Stimulated activated naive CD8-positive, alpha-beta T cell treated with anti-CD3 and anti-CD28 coated beads, Interleukin-15, amount 100 ng/mL, for 72 hours (primary cell): ENCODE data around the gene C19orf53.
A peak's percentile ranks its signal among the peaks of the same experiment; 100 is the strongest.
"Not testable (repeated sequence)": the region's sequence is repeated elsewhere in the genome, so short reads cannot be mapped to it uniquely, and the experiment has no call there.

ENCODE experiments used
- ATAC-seq: fragments of 150-1000 bp; cut with Tn5 transposase; 2 replicates; pipeline ENCODE4 v1.10.0; 2021; ENCODE audit warnings: mild to moderate bottlenecking, moderate library complexity
- DNase-seq, 2 donors: peaks; one replicate each; pipeline ENCODE4 v3.0.0; 2021 to 2022
- H3K27ac Mint-ChIP-seq, 2 donors: one replicate each; pipeline ENCODE4 v1.8.0; 2022; ENCODE audit warnings: mild to moderate bottlenecking in 2 of 2, mixed read lengths in 2 of 2, moderate library complexity in 2 of 2
- H3K27me3 Mint-ChIP-seq: one replicate; pipeline ENCODE4 v1.8.0; 2022; ENCODE audit warnings: mixed read lengths
- H3K4me1 Mint-ChIP-seq: one replicate; pipeline ENCODE4 v1.8.0; 2022; ENCODE audit warnings: mild to moderate bottlenecking, mixed read lengths
- H3K4me3 Mint-ChIP-seq, 2 donors: one replicate each; pipeline ENCODE4 v1.8.0; 2022; ENCODE audit warnings: mild to moderate bottlenecking in 2 of 2, mixed read lengths in 2 of 2, moderate library complexity in 1 of 2
- H3K9me3 Mint-ChIP-seq, 2 donors: one replicate each; pipeline ENCODE4 v1.8.0; 2022; ENCODE audit warnings: mixed read lengths in 2 of 2

C19orf53 gene

DNA sequence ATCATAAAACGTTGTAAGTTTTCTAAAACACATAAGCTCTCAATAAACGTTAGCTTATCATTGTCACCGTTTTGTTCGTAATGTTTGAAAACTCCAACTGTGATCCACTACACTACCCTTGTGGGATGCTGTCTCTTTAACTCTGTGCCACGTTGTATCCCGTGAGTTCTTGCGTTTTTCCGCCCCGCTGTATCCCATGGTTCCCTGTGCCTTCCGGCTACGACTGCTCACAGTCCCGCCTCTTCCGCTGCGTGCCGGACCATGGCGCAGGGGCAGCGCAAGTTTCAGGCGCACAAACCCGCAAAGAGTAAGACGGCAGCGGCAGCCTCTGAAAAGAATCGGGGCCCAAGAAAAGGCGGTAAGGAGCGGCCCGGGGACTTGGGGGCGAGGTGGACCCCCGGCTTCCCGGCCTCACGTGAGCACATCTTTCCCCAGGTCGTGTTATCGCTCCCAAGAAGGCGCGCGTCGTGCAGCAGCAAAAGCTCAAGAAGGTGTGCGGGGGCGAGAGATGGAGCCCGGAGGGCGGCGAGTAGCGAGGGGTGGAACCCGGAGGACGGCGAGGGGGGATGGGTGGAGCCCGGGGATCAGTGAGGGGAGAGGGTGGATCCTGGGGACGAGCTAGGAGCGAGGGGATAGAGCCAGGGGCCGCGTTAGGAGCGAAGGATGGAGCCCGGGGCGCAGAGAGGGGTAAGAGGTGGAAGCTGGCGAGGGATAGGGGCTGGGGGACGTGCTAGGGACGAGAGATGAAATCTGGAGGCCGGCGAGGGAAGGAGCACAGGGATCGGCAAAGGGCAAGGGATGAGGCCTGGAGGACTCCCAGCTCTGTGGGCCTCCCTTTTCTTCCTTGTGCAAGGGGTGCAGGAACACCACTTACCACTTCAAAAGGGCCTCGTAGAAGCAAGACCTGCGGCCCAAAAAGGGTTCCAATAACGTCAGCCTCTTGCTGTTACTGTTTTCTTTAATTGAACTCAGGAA lies at the start of gene C19orf53:
C19orf53 (plus strand) TSS at position 240 of the 975 bp plus-strand sequence; CDS start at position 262, 22 bp downstream.
- Mint-ChIP-seq H3K4me1 (peaks cover 30% of the 10 kb centered on the region), H3K27me3 (no peaks in the 10 kb centered on the region), H3K4me3 (peak within 1 kb of the TSS; percentile 94 to 99), H3K27ac (peak within 1 kb of the TSS; percentile 96 to 97), H3K9me3 (no peaks in the 10 kb centered on the region)
- ATAC-seq (peak; percentile 100), DNase-seq (peak; percentile 80 to 86)

DNA sequence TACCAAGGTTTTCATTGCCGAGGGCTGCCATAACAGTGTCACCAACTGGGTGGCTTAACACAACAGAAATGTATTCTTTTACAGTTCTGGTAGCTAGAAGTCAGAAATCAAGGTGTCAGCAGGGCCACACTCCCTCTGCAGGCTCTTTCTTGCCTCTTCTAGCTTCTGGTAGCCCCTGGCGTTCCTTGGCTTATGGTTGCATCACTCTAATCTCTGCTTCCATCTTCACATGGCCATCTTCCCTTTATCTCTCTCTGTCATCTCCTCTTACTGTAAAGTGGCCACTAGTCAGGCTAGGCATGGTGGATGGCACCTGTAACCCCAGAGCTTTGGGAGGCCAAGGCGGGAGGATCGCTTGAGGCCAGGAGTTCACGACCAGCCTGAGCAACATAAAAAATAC lies 47.9 kb upstream of the C19orf53 start:
- H3K27ac Mint-ChIP-seq: no peak overlapping the region
- no peaks in the 10 kb centered on the region for H3K27me3 Mint-ChIP-seq
- no peaks in the 10 kb centered on the region for H3K9me3 Mint-ChIP-seq
- peaks cover 20% of the 10 kb centered on the region for H3K4me1 Mint-ChIP-seq
- no peak for DNase-seq
- no peak for ATAC-seq
- H3K4me3 Mint-ChIP-seq: no peak overlapping the region

DNA sequence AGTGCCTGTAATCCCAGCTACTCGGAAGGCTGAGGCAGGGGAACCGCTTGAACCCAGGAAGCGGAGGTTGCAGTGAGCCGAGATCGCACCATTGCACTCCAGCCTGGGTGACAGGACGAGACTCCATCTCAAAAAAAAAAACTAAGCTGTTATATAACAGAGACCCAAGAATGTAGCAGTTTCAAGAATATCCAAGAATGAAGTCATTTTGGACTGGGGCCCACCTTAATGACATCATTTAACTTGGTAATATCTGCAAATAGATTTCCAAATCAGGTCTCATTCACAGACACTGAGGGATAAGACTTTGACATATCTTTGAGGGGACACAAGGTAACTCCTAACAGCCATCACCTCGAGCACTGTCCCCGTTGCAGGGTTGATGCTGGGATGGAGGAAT lies 46.5 kb upstream of the C19orf53 start:
- no peak for ATAC-seq
- H3K9me3 Mint-ChIP-seq: no peaks in the 10 kb centered on the region
- H3K27me3 Mint-ChIP-seq: no peaks in the 10 kb centered on the region
- H3K4me3 Mint-ChIP-seq: no peak overlapping the region
- H3K27ac Mint-ChIP-seq: no peak overlapping the region
- no peak for DNase-seq
- H3K4me1 Mint-ChIP-seq: peaks cover 28% of the 10 kb centered on the region

DNA sequence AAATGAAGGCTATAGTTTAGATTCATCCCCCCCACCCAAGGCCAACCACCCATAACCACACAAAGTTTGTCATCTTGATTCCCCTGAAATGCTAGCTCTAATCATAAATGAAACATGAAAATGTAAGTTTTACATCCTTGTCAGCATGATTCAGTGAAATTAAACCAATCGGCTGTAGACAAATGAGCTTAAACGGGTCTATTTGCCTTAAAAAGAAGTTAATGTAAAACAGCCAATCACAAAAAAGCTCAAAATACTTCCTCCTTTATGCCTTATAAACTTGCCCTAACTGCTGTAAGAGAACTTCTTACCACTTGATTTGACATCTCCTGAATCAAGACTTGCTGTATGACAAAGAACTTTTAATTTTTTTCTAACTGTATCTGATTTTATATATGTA lies 44.4 kb upstream of the C19orf53 start:
- DNase-seq: no peak
- peaks cover 28% of the 10 kb centered on the region for H3K4me1 Mint-ChIP-seq
- no peak for ATAC-seq
- no peaks in the 10 kb centered on the region for H3K9me3 Mint-ChIP-seq
- H3K27ac Mint-ChIP-seq: peak overlapping the region in 1 of 2 donors; percentile 77
- no peaks in the 10 kb centered on the region for H3K27me3 Mint-ChIP-seq
- H3K4me3 Mint-ChIP-seq: peak overlapping the region; percentile 21 to 39

DNA sequence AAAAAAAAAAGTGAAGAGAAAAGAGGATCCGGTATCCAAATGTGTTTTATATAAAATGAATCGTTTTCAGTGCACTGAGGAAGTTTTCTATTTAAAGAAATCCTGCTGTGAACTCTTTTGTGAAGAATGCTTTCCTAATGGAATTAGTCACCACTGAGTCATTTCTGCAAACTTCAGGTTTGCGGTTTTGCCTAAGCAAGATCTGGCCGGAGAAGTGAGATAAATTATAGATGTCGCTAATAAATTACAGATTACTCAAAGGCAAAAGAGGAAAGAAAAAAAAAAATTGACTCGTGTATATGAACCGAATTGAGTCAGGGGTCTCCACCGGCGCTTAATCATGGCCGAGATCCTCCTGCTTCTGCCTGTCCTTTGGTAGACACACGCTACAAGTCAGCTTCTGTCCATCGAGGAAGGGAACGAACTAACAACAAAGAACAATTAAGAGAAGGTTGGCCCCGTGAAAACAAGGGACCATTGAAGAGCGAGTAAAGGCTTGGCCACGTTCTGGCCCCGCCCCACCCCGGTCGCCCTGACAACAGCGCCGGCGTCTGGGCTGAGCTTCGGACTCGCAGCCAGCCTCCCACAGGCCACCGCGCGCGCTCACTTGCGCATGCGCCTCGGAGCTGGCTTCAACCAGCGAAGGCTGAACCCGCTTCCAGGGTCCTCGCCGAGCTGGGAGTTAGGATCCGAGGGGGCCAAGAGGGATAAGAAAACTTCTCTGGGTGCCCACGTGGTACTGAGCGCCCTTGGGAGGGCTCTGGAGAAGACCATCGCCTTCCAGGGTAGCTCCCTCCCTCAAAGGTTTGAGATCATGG lies 42.9 kb upstream of the C19orf53 start:
- H3K27me3 Mint-ChIP-seq: no peaks in the 10 kb centered on the region
- ATAC-seq: peak; percentile 100
- peak overlapping the region; percentile 87 to 93 for H3K4me3 Mint-ChIP-seq
- H3K9me3 Mint-ChIP-seq: no peaks in the 10 kb centered on the region
- H3K27ac Mint-ChIP-seq: peak overlapping the region; percentile 72 to 98
- H3K4me1 Mint-ChIP-seq: peaks cover 28% of the 10 kb centered on the region
- DNase-seq: peak; percentile 91 to 94

DNA sequence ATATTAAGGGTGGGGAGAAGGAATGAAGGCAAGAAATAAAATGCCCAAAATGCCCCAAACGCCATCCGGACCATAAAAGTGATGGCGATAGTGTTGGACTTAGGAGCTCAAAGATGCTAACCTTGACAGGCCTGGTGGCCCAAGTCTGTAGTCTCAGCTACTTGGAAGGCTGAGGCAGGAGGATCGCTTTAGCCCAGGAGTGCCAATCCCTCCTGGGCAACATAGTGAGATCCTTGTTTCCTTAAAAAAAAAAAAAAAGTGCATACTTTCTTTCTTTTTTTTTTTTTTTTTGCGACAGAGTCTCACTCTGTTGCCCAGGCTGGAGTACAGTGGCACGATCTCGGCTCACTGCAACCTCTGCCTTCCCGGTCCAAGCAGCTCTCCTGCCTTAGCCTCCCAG lies 41.9 kb upstream of the C19orf53 start:
- no peaks in the 10 kb centered on the region for H3K9me3 Mint-ChIP-seq
- peaks cover 28% of the 10 kb centered on the region for H3K4me1 Mint-ChIP-seq
- H3K4me3 Mint-ChIP-seq: peak overlapping the region; percentile 87 to 93
- no peak overlapping the region for H3K27ac Mint-ChIP-seq
- no peaks in the 10 kb centered on the region for H3K27me3 Mint-ChIP-seq
- ATAC-seq: no peak
- DNase-seq: no peak

DNA sequence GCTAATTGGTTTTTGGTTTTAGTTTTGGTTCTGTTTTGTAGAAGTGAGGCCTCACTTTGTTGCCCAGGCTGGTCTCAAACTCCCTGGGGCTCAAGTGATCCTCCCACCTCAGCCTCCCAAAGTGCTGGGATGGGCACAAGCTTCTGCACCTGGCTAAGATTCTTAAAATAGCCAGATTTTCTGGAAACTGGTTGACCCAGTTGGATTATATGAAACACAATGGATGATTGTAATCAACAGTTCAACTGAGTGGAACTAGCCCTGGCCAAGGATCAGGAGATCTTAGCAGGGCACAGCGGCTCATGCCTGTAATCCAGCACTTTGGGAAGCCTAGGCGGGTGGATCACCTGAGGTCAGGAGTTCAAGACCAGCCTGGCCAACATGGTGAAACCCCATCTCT lies 39.5 kb upstream of the C19orf53 start:
- H3K4me3 Mint-ChIP-seq: no peak overlapping the region
- H3K27ac Mint-ChIP-seq: no peak overlapping the region
- H3K4me1 Mint-ChIP-seq: peaks cover 24% of the 10 kb centered on the region

DNA sequence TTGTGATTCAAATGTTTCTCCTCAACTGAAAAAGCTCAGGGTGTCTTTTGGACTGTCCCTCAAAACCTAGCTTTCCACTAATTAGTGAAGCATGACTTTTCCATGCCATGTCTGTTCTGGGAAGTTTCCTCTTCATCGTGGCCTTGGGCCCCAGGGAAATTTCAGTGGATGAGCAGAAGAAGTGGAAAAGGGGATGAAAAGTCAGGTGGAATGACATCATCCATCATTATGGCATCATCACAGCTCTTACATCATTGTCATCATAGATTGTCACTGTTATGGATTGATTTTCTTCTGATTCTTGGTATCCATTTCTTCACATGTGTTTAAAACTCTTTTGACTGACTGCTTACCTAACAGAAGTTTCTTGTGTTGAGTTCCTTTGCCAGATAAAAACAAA lies 36.2 kb upstream of the C19orf53 start:
- DNase-seq (no peak), ATAC-seq (no peak)
- H3K4me3 Mint-ChIP-seq: no peak overlapping the region
- no peaks in the 10 kb centered on the region for H3K4me1 Mint-ChIP-seq
- no peaks in the 10 kb centered on the region for H3K9me3 Mint-ChIP-seq
- no peak overlapping the region for H3K27ac Mint-ChIP-seq
- no peaks in the 10 kb centered on the region for H3K27me3 Mint-ChIP-seq

More for the DNA sequence above, 39.5 kb upstream of the C19orf53 start:
- DNase-seq (no peak), ATAC-seq (no peak)
- Mint-ChIP-seq H3K9me3 (no peaks in the 10 kb centered on the region), H3K27me3 (no peaks in the 10 kb centered on the region)

DNA sequence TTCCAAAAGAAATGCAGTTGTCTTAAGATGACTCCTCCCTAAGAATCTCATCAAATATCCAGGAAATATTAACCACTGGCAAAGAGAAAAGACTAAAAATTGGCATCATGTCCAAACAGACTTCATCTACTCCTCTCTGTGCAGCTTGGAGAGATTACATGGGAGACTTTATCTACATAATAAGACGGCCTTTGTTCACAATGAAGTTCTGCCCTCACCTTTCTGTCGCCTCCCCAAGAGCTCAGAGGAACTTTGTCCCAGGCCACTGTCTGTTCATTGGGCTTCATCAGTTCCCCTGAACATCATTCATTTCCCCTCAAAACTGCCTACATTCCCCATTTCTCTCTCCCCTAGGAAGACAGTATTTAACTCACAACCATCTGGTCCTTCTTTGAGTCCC lies 32.4 kb upstream of the C19orf53 start:
- Mint-ChIP-seq H3K27me3 (no peaks in the 10 kb centered on the region), H3K4me1 (peaks cover 5% of the 10 kb centered on the region), H3K4me3 (no peak overlapping the region), H3K9me3 (peaks cover 0 to 5% of the 10 kb centered on the region in 2 donors), H3K27ac (no peak overlapping the region)
- ATAC-seq (no peak), DNase-seq (no peak)

DNA sequence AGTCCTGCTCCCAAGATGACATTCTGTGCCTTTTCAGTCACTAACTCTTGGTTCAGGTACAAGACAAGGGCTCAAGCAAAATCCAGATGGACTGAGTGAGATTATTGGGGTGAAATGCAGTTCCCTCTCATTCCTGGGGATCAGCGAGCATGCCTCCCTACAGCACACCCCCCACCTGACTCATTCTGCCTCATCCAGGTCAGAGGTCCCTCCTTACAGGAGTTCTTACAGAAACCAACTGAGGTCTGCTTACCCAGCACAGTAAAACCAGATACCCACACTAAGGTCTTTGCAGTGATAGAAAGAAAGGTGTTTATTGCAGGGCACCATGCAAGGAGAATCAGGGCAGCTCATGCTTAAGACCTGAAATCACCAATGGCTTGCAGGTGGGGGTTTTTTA lies 31.5 kb upstream of the C19orf53 start:
- Mint-ChIP-seq H3K4me3 (no peak overlapping the region), H3K9me3 (peaks cover 0 to 7% of the 10 kb centered on the region in 2 donors), H3K27ac (peak overlapping the region in 1 of 2 donors; percentile 77), H3K4me1 (peaks cover 11% of the 10 kb centered on the region), H3K27me3 (no peaks in the 10 kb centered on the region)
- DNase-seq (no peak), ATAC-seq (no peak)

DNA sequence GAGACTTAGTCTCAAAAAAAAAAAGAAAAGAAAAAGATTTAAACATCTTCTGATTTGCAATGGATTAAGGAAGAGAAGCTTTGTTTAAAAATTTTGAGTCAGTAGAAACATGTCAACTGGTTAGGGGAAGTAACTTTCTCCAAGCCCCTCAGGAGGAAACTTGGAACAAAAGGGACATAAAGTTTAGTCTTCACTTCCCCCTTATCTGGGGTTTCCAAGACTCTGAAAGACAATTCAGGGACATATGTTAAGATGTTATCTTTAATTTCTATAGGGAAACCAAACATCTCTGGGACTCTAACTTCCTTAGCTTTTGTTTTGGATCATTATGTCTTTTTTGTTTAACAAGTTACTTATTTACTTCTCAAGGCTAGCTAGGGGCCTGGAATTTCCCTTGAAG lies 30.1 kb upstream of the C19orf53 start:
- no peak for DNase-seq
- ATAC-seq: no peak
- Mint-ChIP-seq H3K27me3 (no peaks in the 10 kb centered on the region), H3K27ac (peak overlapping the region in 1 of 2 donors; percentile 53), H3K4me3 (no peak overlapping the region), H3K9me3 (peaks cover 0 to 7% of the 10 kb centered on the region in 2 donors), H3K4me1 (peaks cover 20% of the 10 kb centered on the region)

DNA sequence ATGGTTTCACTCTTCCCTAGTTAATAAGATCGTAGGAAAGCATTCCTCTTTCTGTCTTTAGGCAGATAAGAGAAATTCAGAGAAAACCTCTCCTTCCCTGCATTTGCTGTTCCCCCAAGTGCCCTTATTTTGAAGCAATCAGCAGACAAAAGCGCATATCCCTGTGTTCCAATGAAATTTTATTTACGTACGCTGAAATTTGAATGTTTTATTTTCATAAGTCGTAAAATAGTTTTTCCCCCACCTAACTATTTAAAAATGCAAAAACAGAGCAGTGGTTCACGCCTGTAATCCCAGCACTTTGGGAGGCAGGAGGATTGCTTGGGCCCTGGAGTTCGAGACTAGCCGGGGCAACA lies 27.2 kb upstream of the C19orf53 start:
- Mint-ChIP-seq H3K9me3 (peaks cover 0 to 7% of the 10 kb centered on the region in 2 donors), H3K27me3 (no peaks in the 10 kb centered on the region), H3K4me1 (peaks cover 39% of the 10 kb centered on the region), H3K4me3 (peak overlapping the region; percentile 91 to 92), H3K27ac (peak overlapping the region in 1 of 2 donors; percentile 34)
- ATAC-seq (no peak), DNase-seq (no peak)

DNA sequence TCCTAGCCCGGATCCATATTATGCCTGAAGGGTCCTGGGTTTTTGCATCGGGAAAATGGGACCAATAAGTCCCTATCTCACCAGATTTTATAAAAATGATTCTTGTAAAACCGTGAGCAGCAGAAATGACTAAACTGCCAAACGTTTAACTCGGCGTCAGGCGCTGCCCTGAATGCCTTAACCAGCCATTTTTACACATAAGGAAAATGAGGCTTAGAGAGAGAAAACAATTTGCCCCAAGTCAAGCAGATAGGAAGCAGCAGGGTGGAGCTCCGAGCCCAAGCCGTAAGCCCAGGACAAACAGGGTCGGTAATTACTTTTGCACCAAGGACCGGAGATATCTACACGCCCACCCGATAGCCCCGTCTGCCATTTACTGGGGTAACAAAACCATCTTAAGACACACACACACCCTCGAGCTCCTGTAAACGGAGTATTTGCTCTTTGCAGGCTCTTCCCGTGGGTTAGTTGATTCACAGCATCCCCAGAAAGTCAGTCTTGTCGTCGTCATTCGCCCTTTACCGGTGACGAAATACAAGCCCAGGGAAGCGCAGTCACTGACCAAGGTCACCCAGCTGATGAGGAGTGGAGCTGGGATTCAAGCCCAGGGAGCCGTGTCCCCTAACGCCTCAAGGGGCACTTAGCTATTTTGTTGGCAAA lies 26.0 kb upstream of the C19orf53 start:
- ATAC-seq (peak; percentile 0), DNase-seq (no peak)
- H3K27ac Mint-ChIP-seq: peak overlapping the region; percentile 74 to 94
- H3K9me3 Mint-ChIP-seq: peaks cover 0 to 7% of the 10 kb centered on the region in 2 donors
- H3K4me3 Mint-ChIP-seq: peak overlapping the region; percentile 91 to 92
- no peaks in the 10 kb centered on the region for H3K27me3 Mint-ChIP-seq
- H3K4me1 Mint-ChIP-seq: peaks cover 39% of the 10 kb centered on the region

DNA sequence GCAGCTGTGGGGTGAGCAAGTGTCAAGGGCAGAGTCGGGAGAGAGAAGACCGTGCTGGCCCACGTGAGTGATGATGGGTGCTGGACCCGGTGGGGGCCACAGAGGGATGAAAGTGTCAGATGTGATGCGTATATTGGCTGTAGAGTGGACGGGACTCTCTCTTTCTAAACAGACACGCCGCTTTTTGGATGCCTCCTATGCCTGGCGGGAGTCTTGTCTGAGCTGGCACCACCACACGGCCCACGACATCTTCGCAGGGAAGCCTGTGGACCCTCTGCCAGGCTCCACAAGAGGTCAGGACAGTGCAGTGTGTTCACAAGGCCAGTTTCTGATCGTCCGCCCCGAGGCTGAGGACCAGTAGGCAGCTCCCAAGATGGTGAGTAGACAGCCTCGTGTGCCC lies 22.8 kb upstream of the C19orf53 start:
- H3K9me3 Mint-ChIP-seq: peaks cover 0 to 7% of the 10 kb centered on the region in 2 donors
- no peak overlapping the region for H3K4me3 Mint-ChIP-seq

DNA sequence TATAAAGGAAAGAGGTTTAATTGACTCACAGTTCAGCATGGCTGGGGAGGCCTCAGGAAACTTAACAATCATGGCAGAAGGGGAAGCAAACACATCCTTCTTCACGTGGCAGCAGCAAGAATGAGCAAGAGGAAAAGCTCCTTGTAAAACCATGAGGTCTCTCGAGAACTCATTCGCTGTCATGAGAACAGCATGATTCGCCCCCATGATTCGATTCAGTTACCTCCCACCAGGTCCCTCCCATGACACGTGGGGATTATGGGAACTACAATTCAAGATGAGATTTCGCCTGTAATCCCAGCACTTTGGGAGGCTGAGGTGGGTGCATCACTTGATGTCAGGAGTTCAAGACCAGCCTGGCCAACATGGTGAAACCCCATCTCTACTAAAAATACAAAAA lies 20.6 kb upstream of the C19orf53 start:
- not testable (repeated sequence) for DNase-seq, ATAC-seq
- H3K4me1 Mint-ChIP-seq: peaks cover 24% of the 10 kb centered on the region

More for the DNA sequence above, 22.8 kb upstream of the C19orf53 start:
- Mint-ChIP-seq H3K27ac (peak overlapping the region in 1 of 2 donors; percentile 27), H3K4me1 (peaks cover 38% of the 10 kb centered on the region), H3K27me3 (no peaks in the 10 kb centered on the region)
- no peak for DNase-seq
- no peak for ATAC-seq

More for the DNA sequence above, 20.6 kb upstream of the C19orf53 start:
- not testable (repeated sequence) for H3K27me3 Mint-ChIP-seq, H3K9me3 Mint-ChIP-seq, H3K27ac Mint-ChIP-seq, H3K4me3 Mint-ChIP-seq
